H1 (cell line): ENCODE data around the gene ZFAND2B. TPM values are rescaled to one million over a fixed set of nuclear protein-coding genes. Genes with fewer than 3 reads are reported as not detected.

Source experiments
- CTCF ChIA-PET: fragments of 300-600 bp; sonication (Branson Sonifier 250); formaldehyde crosslinking; loops from one replicate; lab custom pipeline; 2021; ENCODE audit not compliant: partially characterized antibody; lab: Charles Lee
- POLR2A ChIA-PET: fragments of 300-600 bp; sonication (Branson Sonifier 250); formaldehyde crosslinking; loops from one replicate; lab custom pipeline; 2021; ENCODE audit warnings: inconsistent platforms; ENCODE audit not compliant: partially characterized antibody; lab: Charles Lee
- DNase-seq, 2 experiments: peaks; one replicate each; pipeline versions ENCODE4 v3.0.0 to v3.0.0-alpha.2; 2010 to 2022; ENCODE audit warnings: low spot score in 2 of 2, low read depth in 1 of 2, mixed read lengths in 1 of 2
- FAIRE-seq: peaks from 2 replicates; lab custom pipeline; 2011; peaks lifted over from hg19 to GRCh38; lab: Jason Lieb, UNC
- H2AFZ ChIP-seq: 2 replicates; pipeline ENCODE4 v1.8.1; 2012; ENCODE audit warnings: low read length, inconsistent platforms
- H2AK5ac ChIP-seq: 2 replicates; pipeline ENCODE4 v1.6.1; 2013; ENCODE audit warnings: low read depth, low read length
- H2BK120ac ChIP-seq: replicated peaks from 2 replicates; pipeline ENCODE3; 2013; ENCODE audit warnings: low read depth, low read length, inconsistent platforms
- H2BK12ac ChIP-seq: 2 replicates; pipeline ENCODE4 v1.6.1; 2013; ENCODE audit warnings: low read depth, low read length
- H2BK15ac ChIP-seq: 2 replicates; pipeline ENCODE4 v1.6.1; 2013; ENCODE audit warnings: low read length
- H2BK20ac ChIP-seq: 2 replicates; pipeline ENCODE4 v1.6.1; 2013; ENCODE audit warnings: low read length
- H2BK5ac ChIP-seq: 2 replicates; pipeline ENCODE4 v1.6.1; 2013; ENCODE audit warnings: low read depth, low read length
- H3K14ac ChIP-seq: 2 replicates; pipeline ENCODE4 v1.6.1; 2013; ENCODE audit warnings: inconsistent platforms; ENCODE audit not compliant: insufficient read length
- H3K18ac ChIP-seq: 2 replicates; pipeline ENCODE4 v1.6.1; 2013; ENCODE audit warnings: low read length; ENCODE audit errors: extremely low read depth
- H3K23ac ChIP-seq: 2 replicates; pipeline ENCODE4 v1.6.1; 2013; ENCODE audit warnings: inconsistent platforms; ENCODE audit not compliant: insufficient read length
- H3K23me2 ChIP-seq: 2 replicates; pipeline ENCODE4 v1.6.1; 2013; ENCODE audit warnings: low read depth, low read length
- H3K27ac ChIP-seq: 2 replicates; pipeline ENCODE4 v1.6.1; 2011; ENCODE audit warnings: low read depth, low read length, inconsistent platforms
- H3K27me3 ChIP-seq, 4 experiments: replicated peaks in 1 of 4; 1 replicate in 1 of 4; 2 replicates in 3 of 4; pipeline versions ENCODE4 v1.6.1 to v1.8.1; 2011 to 2013; ENCODE audit warnings: low read length in 3 of 4, mild to moderate bottlenecking in 3 of 4, inconsistent platforms in 2 of 4, mixed read lengths in 2 of 4, moderate library complexity in 1 of 4; ENCODE audit not compliant: control insufficient read depth in 3 of 4, insufficient read depth in 3 of 4; ENCODE audit errors: extremely low read depth in 1 of 4
- H3K36me3 ChIP-seq, 4 experiments: 2 replicates each; pipeline versions ENCODE4 v1.6.1 to v1.8.1; 2011 to 2013; ENCODE audit warnings: mild to moderate bottlenecking in 4 of 4, low read length in 3 of 4, moderate library complexity in 2 of 4, control low read depth in 1 of 4, inconsistent platforms in 1 of 4; ENCODE audit not compliant: insufficient read depth in 4 of 4, control insufficient read depth in 2 of 4
- H3K4ac ChIP-seq: replicated peaks from 2 replicates; pipeline ENCODE3; 2013; ENCODE audit warnings: low read length, low read depth, mixed read lengths, inconsistent platforms; ENCODE audit not compliant: insufficient read length
- H3K4me1 ChIP-seq, 4 experiments: replicated peaks in 1 of 4; 1 replicate in 1 of 4; 2 replicates in 3 of 4; pipeline versions ENCODE4 v1.6.1 to v1.8.1; 2011 to 2013; ENCODE audit warnings: low read length in 3 of 4, inconsistent platforms in 2 of 4, mixed read lengths in 1 of 4; ENCODE audit not compliant: insufficient read depth in 4 of 4, control insufficient read depth in 3 of 4
- H3K4me2 ChIP-seq, 2 experiments: 2 replicates each; pipeline versions ENCODE4 v1.6.1 to v1.8.1; 2011 to 2013; ENCODE audit warnings: low read depth in 2 of 2, low read length in 2 of 2, control low read depth in 1 of 2, inconsistent platforms in 1 of 2, mild to moderate bottlenecking in 1 of 2; ENCODE audit not compliant: insufficient read depth in 1 of 2
- H3K4me3 ChIP-seq, 4 experiments: fragments of 200-600, 300-600 bp in 1 of 4; sonication (generic), shearing (Covaris generic), sonication (Bioruptor Twin) in 1 of 4; 2 replicates each; pipeline versions ENCODE4 v1.5.1 to v1.8.1; 2011 to 2016; ENCODE audit warnings: low read length in 4 of 4, low read depth in 3 of 4, control low read depth in 2 of 4, inconsistent platforms in 2 of 4, mild to moderate bottlenecking in 2 of 4, mixed read lengths in 1 of 4, moderate library complexity in 1 of 4; ENCODE audit not compliant: insufficient read depth in 2 of 4; ENCODE audit errors: extremely low read depth in 1 of 4
- H3K56ac ChIP-seq: replicated peaks from 2 replicates; pipeline ENCODE3; 2013; ENCODE audit warnings: low read depth, mild to moderate bottlenecking, mixed read lengths, low read length, inconsistent platforms; ENCODE audit not compliant: insufficient read length
- H3K79me1 ChIP-seq: 2 replicates; pipeline ENCODE4 v1.6.1; 2013; ENCODE audit warnings: low read depth, low read length, control low read depth
- H3K79me2 ChIP-seq, 2 experiments: 2 replicates each; pipeline versions ENCODE4 v1.6.1 to v1.8.1; 2012 to 2013; ENCODE audit warnings: low read length in 2 of 2, mild to moderate bottlenecking in 2 of 2, inconsistent platforms in 1 of 2; ENCODE audit not compliant: insufficient read depth in 2 of 2, control insufficient read depth in 1 of 2
- H3K9ac ChIP-seq, 4 experiments: replicated peaks in 1 of 4; 1 replicate in 1 of 4; 2 replicates in 3 of 4; pipeline versions ENCODE4 v1.6.1 to v1.8.1; 2011 to 2013; ENCODE audit warnings: low read depth in 3 of 4, low read length in 3 of 4, control low read depth in 2 of 4, mild to moderate bottlenecking in 2 of 4, moderate library complexity in 2 of 4, inconsistent platforms in 1 of 4; ENCODE audit errors: extremely low read depth in 1 of 4
- H3K9me3 ChIP-seq, 2 experiments: 2 replicates each; pipeline versions ENCODE4 v1.6.1 to v1.8.1; 2012 to 2013; ENCODE audit warnings: mild to moderate bottlenecking in 2 of 2, moderate library complexity in 2 of 2, control low read depth in 1 of 2, inconsistent platforms in 1 of 2, low read depth in 1 of 2, low read length in 1 of 2, mixed read lengths in 1 of 2; ENCODE audit not compliant: insufficient read depth in 2 of 2
- H4K20me1 ChIP-seq, 2 experiments: replicated peaks in 1 of 2; 2 replicates each; pipeline versions ENCODE3 to v1.8.1; 2011 to 2013; ENCODE audit warnings: inconsistent platforms in 2 of 2, low read length in 2 of 2, mild to moderate bottlenecking in 1 of 2; ENCODE audit not compliant: insufficient read depth in 2 of 2, control insufficient read depth in 1 of 2
- H4K5ac ChIP-seq: 2 replicates; pipeline ENCODE4 v1.6.1; 2013; ENCODE audit warnings: low read length, low read depth, mixed read lengths, inconsistent platforms; ENCODE audit not compliant: insufficient read length
- H4K8ac ChIP-seq: 2 replicates; pipeline ENCODE4 v1.8.0; 2013; ENCODE audit warnings: mild to moderate bottlenecking, moderate library complexity, low read length, inconsistent platforms; ENCODE audit not compliant: insufficient read depth; ENCODE audit errors: extremely low read depth
- H4K91ac ChIP-seq: replicated peaks from 2 replicates; pipeline ENCODE3; 2013; ENCODE audit warnings: low read length, mixed read lengths, inconsistent platforms; ENCODE audit not compliant: insufficient read length
- CHD1 ChIP-seq: IDR thresholded peaks from 2 replicates; pipeline ENCODE4 v1.6.1; 2012; ENCODE audit warnings: low read depth, low read length, improper control_type of control experiment
- CTBP2 ChIP-seq: IDR thresholded peaks from 2 replicates; pipeline ENCODE4 v1.7.0; 2011; ENCODE audit warnings: borderline replicate concordance, mild to moderate bottlenecking, moderate library complexity, mixed read lengths, low read length; ENCODE audit not compliant: insufficient read depth, insufficient read length
- EGR1 ChIP-seq: IDR thresholded peaks from 2 replicates; pipeline ENCODE4 v1.6.1; 2011; ENCODE audit warnings: low read depth, low read length, borderline replicate concordance
- KDM4A ChIP-seq: IDR thresholded peaks from one replicate; pipeline ENCODE4 v1.7.1; 2012; ENCODE audit warnings: low read depth, mild to moderate bottlenecking, moderate library complexity, low read length, inconsistent platforms; ENCODE audit not compliant: severe bottlenecking
- SAP30 ChIP-seq: fragments of 300-600 bp; sonication (generic); IDR thresholded peaks from 2 replicates; pipeline ENCODE4 v1.7.1; 2012; ENCODE audit warnings: low read length, moderate library complexity, mild to moderate bottlenecking, inconsistent platforms; ENCODE audit not compliant: insufficient read depth, insufficient replicate concordance
- SIX5 ChIP-seq: IDR thresholded peaks from 2 replicates; pipeline ENCODE4 v1.6.1; 2011; ENCODE audit warnings: mild to moderate bottlenecking, low read depth, low read length
- SP1 ChIP-seq: IDR thresholded peaks from 2 replicates; pipeline ENCODE4 v1.6.1; 2011; ENCODE audit warnings: low read depth, low read length
- SRF ChIP-seq: IDR thresholded peaks from 2 replicates; pipeline ENCODE4 v1.6.1; 2011; ENCODE audit warnings: mild to moderate bottlenecking, low read depth, low read length, moderate library complexity
- SUZ12 ChIP-seq: fragments of 200-600 bp; sonication (generic); IDR thresholded peaks from 2 replicates; pipeline ENCODE4 v1.6.1; 2012; ENCODE audit warnings: mild to moderate bottlenecking, inconsistent platforms, low read length, moderate library complexity, mixed read lengths
- TCF12 ChIP-seq: IDR thresholded peaks from 2 replicates; pipeline ENCODE4 v1.6.1; 2011; ENCODE audit warnings: low read depth, mild to moderate bottlenecking, low read length
- USF2 ChIP-seq: IDR thresholded peaks from 2 replicates; pipeline ENCODE4 v1.6.1; 2011; ENCODE audit warnings: low read length, improper control_type of control experiment
- YY1 ChIP-seq: IDR thresholded peaks from 2 replicates; pipeline ENCODE4 v1.6.1; 2011; ENCODE audit warnings: low read depth, mild to moderate bottlenecking, low read length
- ZNF274 ChIP-seq: IDR thresholded peaks from 2 replicates; pipeline ENCODE4 v1.7.0; 2012; ENCODE audit warnings: low read length, borderline replicate concordance; ENCODE audit errors: extremely low read depth
- WGBS, 2 experiments: shearing (Covaris generic) in 1 of 2; methylation state at CpG; one replicate each; pipeline versions ENCODE4 v1.1.6 to v1.1.7; 2013 to 2015; ENCODE audit warnings: low lambda C conversion rate in 2 of 2, mixed read lengths in 2 of 2, inconsistent platforms in 1 of 2, low coverage in 1 of 2, missing lambda C conversion rate in 1 of 2; ENCODE audit not compliant: insufficient replicate concordance in 2 of 2, insufficient coverage in 1 of 2, insufficient read length in 1 of 2; ENCODE audit errors: extremely low coverage in 1 of 2, missing lambda C conversion rate in 1 of 2; 5-methylcytosine and 5-hydroxymethylcytosine counted together
- polyA plus RNA-seq, 7 experiments: library from polyadenylated mRNA; depleted of rRNA in 3 of 7; stranded (reverse) in 5 of 7; unstranded in 2 of 7; fragments of >200 nt in 5 of 7; fragments of 200-250 nt in 2 of 7; gene quantifications; 1 replicate in 5 of 7; 2 replicates in 1 of 7; 4 replicates in 1 of 7; pipeline versions ENCODE4 v1.2.1 to v1.2.3, GENCODE V29; 2011 to 2013; ENCODE audit warnings: missing spikeins in 2 of 7, mixed read lengths in 2 of 7
- total RNA-seq: library from RNA; stranded (reverse); fragmentation: NEBNext Ultra II Directional; extraction: Animal tissue kit (Norgen Biotek cat#: 25700); gene quantifications from 2 replicates; pipeline ENCODE4 v1.2.1, GENCODE V29; 2021

ZFAND2B gene
- total and polyA plus RNA-seq, 2 of the 8 experiments (the other 6 are each of a cell fraction or from before 2014, with no cell fraction given), result 16.0 to 17.9 TPM

GRCh38 chr2:219216535-219216915 is 9.9 kb downstream of the ZFAND2B start:
- DNase-seq (no peak), FAIRE-seq (no peak)
- Histone ChIP-seq H3K14ac (no peak overlapping the region), H2AFZ (no peak overlapping the region), H3K23me2 (peaks cover 14% of the 10 kb centered on the region), H3K9ac (no peak overlapping the region), H3K36me3 (peaks cover 16 to 46% (median 26%) of the 10 kb centered on the region in 4 experiments), H3K27me3 (no peaks in the 10 kb centered on the region; a peak in 1 of 7 replicates), H3K4ac (no peak overlapping the region), H3K4me1 (peaks cover 0 to 12% (median 6%) of the 10 kb centered on the region in 4 experiments; a peak in 3 of 7 replicates), H2AK5ac (no peak overlapping the region), H3K18ac (no peak overlapping the region), H4K20me1 (peaks cover 0 to 2% of the 10 kb centered on the region in 2 experiments), H3K79me1 (no peaks in the 10 kb centered on the region), H3K9me3 (no peaks in the 10 kb centered on the region), H3K56ac (no peak overlapping the region), H3K79me2 (no peaks in the 10 kb centered on the region), H2BK20ac (no peak overlapping the region), H2BK12ac (no peak overlapping the region), H2BK120ac (no peak overlapping the region), H3K27ac (no peak overlapping the region), H3K4me2 (no peak overlapping the region), H4K5ac (no peak overlapping the region), H3K4me3 (no peak overlapping the region; a peak in 1 of 8 replicates), H2BK15ac (no peak overlapping the region), H3K23ac (no peak overlapping the region), H4K8ac (no peak overlapping the region), H4K91ac (no peak overlapping the region), H2BK5ac (no peak overlapping the region)
- CTCF ChIA-PET, result interaction anchor here (0.6 to 1.7 kb wide), 8 partner anchors 9 to 173 kb away, joined by 3 to 6 read pairs (median 4); no protein-coding TSS in a partner anchor
- WGBS, 2 experiments, result 92% methylated on average over 6 of the region's 6 CpGs; no CpG with 5 or more reads in 1 of the 2 experiments
- POLR2A ChIA-PET, result interaction anchor here (0.7 to 14.0 kb wide), 8 partner anchors 9 to 78 kb away, joined by 3 to 190 read pairs (median 18); partner anchors contain the start of genes ANKZF1, ATG9A, GLB1L and STK16
- TF ChIP-seq ZNF274, result no peak
- TF ChIP-seq EGR1, result no peak
- TF ChIP-seq TCF12, result no peak
- no peak for TF ChIP-seq SRF
- TF ChIP-seq KDM4A, result no peak
- no peak for TF ChIP-seq SUZ12
- no peak for TF ChIP-seq SAP30
- TF ChIP-seq CHD1, result no peak
- TF ChIP-seq YY1, result no peak
- no peak for TF ChIP-seq SIX5
- no peak for TF ChIP-seq SP1
- TF ChIP-seq CTBP2, result no peak
- TF ChIP-seq USF2, result no peak
